Naive thymus-derived CD8-positive, alpha-beta T cell (primary cell): ENCODE data around the gene SSH3. TPM values are rescaled to one million over a fixed set of nuclear protein-coding genes. Genes with fewer than 3 reads are reported as not detected.
A peak's percentile ranks its signal among the peaks of the same experiment; 100 is the strongest.

Source experiments
- ATAC-seq, 2 donors: fragments of 150-1000 bp; cut with Tn5 transposase in 1 of 2; sonication (Bioruptor Pico), chemical (Tn5 transposase) in 1 of 2; 1 replicate in 1 of 2; 2 replicates in 1 of 2; pipeline ENCODE4 v1.10.0; 2021; ENCODE audit warnings: mild to moderate bottlenecking in 2 of 2, moderate library complexity in 2 of 2
- POLR2A ChIA-PET: fragments of 350-600 bp; sonication (Branson Sonifier 250); formaldehyde crosslinking; loops from one replicate; lab custom pipeline; 2021; ENCODE audit warnings: antibody characterized with exemption; lab: Charles Lee
- DNase-seq, 10 donors: peaks; one replicate each; pipeline versions ENCODE4 v3.0.0 to v3.0.0-alpha.2; 2020 to 2022
- H3K27ac Mint-ChIP-seq, 10 donors: one replicate each; pipeline ENCODE4 v1.8.0; 2020 to 2022; ENCODE audit warnings: mild to moderate bottlenecking in 10 of 10, mixed read lengths in 10 of 10, moderate library complexity in 4 of 10, inconsistent platforms in 1 of 10
- H3K27me3 Mint-ChIP-seq, 5 donors: one replicate each; pipeline ENCODE4 v1.8.0; 2021 to 2022; ENCODE audit warnings: mixed read lengths in 5 of 5
- H3K36me3 Mint-ChIP-seq, 3 donors: one replicate each; pipeline ENCODE4 v1.8.0; 2020 to 2022; ENCODE audit warnings: mixed read lengths in 3 of 3, mild to moderate bottlenecking in 2 of 3, inconsistent platforms in 1 of 3
- H3K4me1 Mint-ChIP-seq, 4 donors: one replicate each; pipeline ENCODE4 v1.8.0; 2021 to 2022; ENCODE audit warnings: mixed read lengths in 4 of 4
- H3K4me3 Mint-ChIP-seq, 10 donors: one replicate each; pipeline ENCODE4 v1.8.0; 2020 to 2022; ENCODE audit warnings: mild to moderate bottlenecking in 10 of 10, mixed read lengths in 10 of 10, moderate library complexity in 6 of 10, inconsistent platforms in 1 of 10
- H3K9me3 Mint-ChIP-seq, 9 donors: one replicate each; pipeline ENCODE4 v1.8.0; 2020 to 2022; ENCODE audit warnings: mixed read lengths in 9 of 9, mild to moderate bottlenecking in 3 of 9, inconsistent platforms in 1 of 9, moderate library complexity in 1 of 9
- polyA plus RNA-seq, 3 donors: library from polyadenylated mRNA; unstranded; fragments of 300-500 nt; fragmentation: Illumina TruSeq; gene quantifications; one replicate each; pipeline ENCODE4 v1.2.3, GENCODE V29; 2021
- total RNA-seq, 8 experiments: library from RNA in 2 of 8; stranded (reverse) in 2 of 8; gene quantifications; one replicate each; pipeline ENCODE4 v1.2.3 and lab custom pipeline; 2021 to 2026

Gene SSH3
- total and polyA plus RNA-seq, 5 experiments from 2014 or later, result 1.7 to 25.3 (median 4.5) TPM

- Mint-ChIP-seq H3K4me3 (peak overlapping the region in 8 of 10 donors; percentile 12 to 76 (median 66)), H3K27ac (peak overlapping the region in 9 of 10 donors; percentile 89 to 99 (median 94)), H3K4me1 (peaks cover 29 to 65% (median 61%) of the 10 kb centered on the region in 4 donors), H3K27me3 (no peaks in the 10 kb centered on the region), H3K9me3 (no peaks in the 10 kb centered on the region), H3K36me3 (no peaks in the 10 kb centered on the region)
- DNase-seq (peak in 3 of 10 donors; percentile 29 to 57 (median 47)), ATAC-seq (peak; percentile 58 to 74)
- POLR2A ChIA-PET, result interaction anchor here (0.5 to 5.4 kb wide), 34 partner anchors 8 to 724 kb away, joined by 3 to 81 read pairs (median 5); partner anchors contain the start of genes AIP, ANKRD13D, GRK2 and KDM2A
These were observed 42.8 kb downstream of the SSH3 start for GRCh38 chr11:67345920-67346819.

- ATAC-seq (no peak), DNase-seq (no peak)
- Mint-ChIP-seq H3K27me3 (no peaks in the 10 kb centered on the region), H3K4me1 (peaks cover 33 to 76% (median 74%) of the 10 kb centered on the region in 4 donors), H3K36me3 (no peaks in the 10 kb centered on the region), H3K4me3 (no peak overlapping the region), H3K27ac (peak overlapping the region in 9 of 10 donors; percentile 61 to 94 (median 77)), H3K9me3 (no peaks in the 10 kb centered on the region)
- POLR2A ChIA-PET, result interaction anchor here (0.5 to 19.8 kb wide), 3 partner anchors 32 to 49 kb away, joined by 5 to 493 read pairs (median 6); partner anchors contain the start of genes CLCF1 and RAD9A
These were observed 44.8 kb downstream of the SSH3 start for GRCh38 chr11:67347964-67348749.

- H3K9me3 Mint-ChIP-seq, result no peaks in the 10 kb centered on the region
- ATAC-seq, result no peak
- no peaks in the 10 kb centered on the region for H3K27me3 Mint-ChIP-seq
- POLR2A ChIA-PET, result interaction anchor here (0.7 to 19.8 kb wide), 5 partner anchors 31 to 81 kb away, joined by 3 to 493 read pairs (median 5); partner anchors contain the start of genes CLCF1 and RAD9A
- H3K36me3 Mint-ChIP-seq, result no peaks in the 10 kb centered on the region
- DNase-seq, result no peak
- H3K27ac Mint-ChIP-seq, result peak overlapping the region in 9 of 10 donors; percentile 69 to 94 (median 79)
- no peak overlapping the region for H3K4me3 Mint-ChIP-seq
- H3K4me1 Mint-ChIP-seq, result peaks cover 36 to 80% (median 76%) of the 10 kb centered on the region in 4 donors
These were observed 45.7 kb downstream of the SSH3 start for GRCh38 chr11:67349036-67349435.

GRCh38 chr11:67349457-67349856 is 46.1 kb downstream of the SSH3 start:
- peak overlapping the region; percentile 69 to 97 (median 82) for H3K27ac Mint-ChIP-seq
- DNase-seq (no peak), ATAC-seq (no peak)
- no peaks in the 10 kb centered on the region for H3K36me3 Mint-ChIP-seq
- H3K4me1 Mint-ChIP-seq, result peaks cover 33 to 80% (median 76%) of the 10 kb centered on the region in 4 donors
- no peaks in the 10 kb centered on the region for H3K9me3 Mint-ChIP-seq
- POLR2A ChIA-PET, result interaction anchor here (0.7 to 19.8 kb wide), 8 partner anchors 28 to 82 kb away, joined by 3 to 493 read pairs (median 4); partner anchors contain the start of genes CLCF1, RAD9A and TBC1D10C
- H3K4me3 Mint-ChIP-seq, result peak overlapping the region in 1 of 10 donors; percentile 6
- H3K27me3 Mint-ChIP-seq, result no peaks in the 10 kb centered on the region

- no peaks in the 10 kb centered on the region for H3K36me3 Mint-ChIP-seq
- no peaks in the 10 kb centered on the region for H3K9me3 Mint-ChIP-seq
- H3K27me3 Mint-ChIP-seq, result no peaks in the 10 kb centered on the region
- POLR2A ChIA-PET, result interaction anchor here (0.7 to 19.8 kb wide), 10 partner anchors 28 to 91 kb away, joined by 3 to 493 read pairs (median 4); partner anchors contain the start of genes CLCF1, GRK2, RAD9A and TBC1D10C
- peak overlapping the region in 2 of 10 donors; percentile 6 to 20 for H3K4me3 Mint-ChIP-seq
- ATAC-seq (no peak), DNase-seq (no peak)
- peak overlapping the region; percentile 60 to 97 (median 82) for H3K27ac Mint-ChIP-seq
- peaks cover 33 to 79% (median 75%) of the 10 kb centered on the region in 4 donors for H3K4me1 Mint-ChIP-seq
These were observed 46.7 kb downstream of the SSH3 start for GRCh38 chr11:67349928-67350465.

- DNase-seq (peak; percentile 39 to 76 (median 66)), ATAC-seq (peak in 1 of 2 donors; percentile 8)
- no peaks in the 10 kb centered on the region for H3K36me3 Mint-ChIP-seq
- no peaks in the 10 kb centered on the region for H3K9me3 Mint-ChIP-seq
- no peaks in the 10 kb centered on the region for H3K27me3 Mint-ChIP-seq
- H3K27ac Mint-ChIP-seq, result peak overlapping the region; percentile 92 to 100 (median 96)
- POLR2A ChIA-PET, result interaction anchor here (0.7 to 19.8 kb wide), 20 partner anchors 13 to 154 kb away, joined by 3 to 493 read pairs (median 5); partner anchors contain the start of genes AIP, ANKRD13D, CLCF1 and GRK2
- peaks cover 23 to 75% (median 62%) of the 10 kb centered on the region in 4 donors for H3K4me1 Mint-ChIP-seq
- H3K4me3 Mint-ChIP-seq, result peak overlapping the region; percentile 64 to 100 (median 96)
These were observed 48.1 kb downstream of the SSH3 start for GRCh38 chr11:67351275-67352005.

- no peaks in the 10 kb centered on the region for H3K27me3 Mint-ChIP-seq
These were observed 49.4 kb downstream of the SSH3 start for GRCh38 chr11:67352546-67353316.

GRCh38 chr11:67353317-67354074 is 50.2 kb downstream of the SSH3 start, which contains the start of gene POLD4:
TSS of gene POLD4 (minus strand) at chr11:67353546. CDS start at chr11:67353399, 147 bp downstream.
- H3K27me3 Mint-ChIP-seq, result no peaks in the 10 kb centered on the region
- ATAC-seq, result peak; percentile 85 to 89
- peak within 1 kb of the TSS; percentile 98 to 100 (median 99) for H3K27ac Mint-ChIP-seq
- peaks cover 22 to 85% (median 58%) of the 10 kb centered on the region in 4 donors for H3K4me1 Mint-ChIP-seq
- DNase-seq, result peak; percentile 90 to 98 (median 94)
- POLR2A ChIA-PET, result interaction anchor here (0.6 to 19.8 kb wide), 41 partner anchors 9 to 1036 kb away, joined by 3 to 493 read pairs (median 7); partner anchors contain the start of genes AIP, ANKRD13D, CD248 and CDK2AP2
- no peaks in the 10 kb centered on the region for H3K36me3 Mint-ChIP-seq
- no peaks in the 10 kb centered on the region for H3K9me3 Mint-ChIP-seq
- H3K4me3 Mint-ChIP-seq, result peak within 1 kb of the TSS; percentile 93 to 100 (median 97)

More at GRCh38 chr11:67352546-67353316, 49.4 kb downstream of the SSH3 start:
- DNase-seq, result peak in 1 of 10 donors; percentile 57
- peak overlapping the region; percentile 98 to 100 (median 99) for H3K27ac Mint-ChIP-seq
- POLR2A ChIA-PET, result interaction anchor here (0.8 to 19.8 kb wide), 38 partner anchors 8 to 1035 kb away, joined by 3 to 493 read pairs (median 8); partner anchors contain the start of genes AIP, ANKRD13D, CD248 and CDK2AP2
- H3K9me3 Mint-ChIP-seq, result no peaks in the 10 kb centered on the region
- peak overlapping the region; percentile 93 to 100 (median 97) for H3K4me3 Mint-ChIP-seq
- H3K4me1 Mint-ChIP-seq, result peaks cover 24 to 85% (median 63%) of the 10 kb centered on the region in 4 donors
- H3K36me3 Mint-ChIP-seq, result no peaks in the 10 kb centered on the region
- ATAC-seq, result peak; percentile 67 to 68

- peaks cover 16 to 83% (median 50%) of the 10 kb centered on the region in 4 donors for H3K4me1 Mint-ChIP-seq
- POLR2A ChIA-PET, result interaction anchor here (0.6 to 19.8 kb wide), 30 partner anchors 8 to 236 kb away, joined by 3 to 493 read pairs (median 10); partner anchors contain the start of genes AIP, ANKRD13D, CLCF1 and GRK2
- H3K27me3 Mint-ChIP-seq, result no peaks in the 10 kb centered on the region
- peak overlapping the region; percentile 93 to 100 (median 97) for H3K4me3 Mint-ChIP-seq
- DNase-seq (no peak), ATAC-seq (no peak)
- H3K27ac Mint-ChIP-seq, result peak overlapping the region; percentile 92 to 100 (median 99)
- H3K9me3 Mint-ChIP-seq, result no peaks in the 10 kb centered on the region
- no peaks in the 10 kb centered on the region for H3K36me3 Mint-ChIP-seq
These were observed 51.0 kb downstream of the SSH3 start for GRCh38 chr11:67354075-67355022.
